HepG2 (cell line): ENCODE measurements around the gene GRM2. TPM values are rescaled to one million over a fixed set of nuclear protein-coding genes. Genes with fewer than 3 reads are reported as not detected.

Experiments
- FOXJ3 ChIP-seq: sonication (generic); formaldehyde crosslinking; IDR thresholded peaks from 2 replicates; pipeline ENCODE4 v1.4.0; 2020; ENCODE audit warnings: missing genetic modification reagents, mild to moderate bottlenecking, borderline replicate concordance
- HNF4A ChIP-seq: sonication (generic); formaldehyde crosslinking; IDR thresholded peaks from 2 replicates; pipeline ENCODE4 v1.4.0; 2020; ENCODE audit warnings: missing genetic modification reagents
- KDM2A ChIP-seq: sonication (generic); formaldehyde crosslinking; IDR thresholded peaks from 2 replicates; pipeline ENCODE4 v1.4.0; 2020; ENCODE audit warnings: low read depth, missing genetic modification reagents, borderline replicate concordance
- KLF11 ChIP-seq: IDR thresholded peaks from 2 replicates; pipeline ENCODE4 v1.6.1; 2016; ENCODE audit warnings: missing compliant biosample characterization
- MED1 ChIP-seq: sonication (generic); formaldehyde crosslinking; IDR thresholded peaks from 2 replicates; pipeline ENCODE4 v1.4.0; 2020; ENCODE audit warnings: missing genetic modification reagents
- MEIS2 ChIP-seq: sonication (generic); formaldehyde crosslinking; IDR thresholded peaks from 2 replicates; pipeline ENCODE4 v1.9.0; 2021; ENCODE audit warnings: mild to moderate bottlenecking, missing genetic modification reagents
- NFE2 ChIP-seq: sonication (generic); formaldehyde crosslinking; IDR thresholded peaks from 2 replicates; pipeline ENCODE4 v1.4.0; 2020; ENCODE audit warnings: missing genetic modification reagents
- SMC3 ChIP-seq: IDR thresholded peaks from 2 replicates; pipeline ENCODE4 v1.6.1; 2011; ENCODE audit warnings: low read length, improper control_type of control experiment
- STAG1 ChIP-seq: sonication (generic); formaldehyde crosslinking; IDR thresholded peaks from 2 replicates; pipeline ENCODE4 v1.4.0; 2020; ENCODE audit warnings: missing genetic modification reagents
- TOE1 ChIP-seq: sonication (generic); formaldehyde crosslinking; IDR thresholded peaks from 2 replicates; pipeline ENCODE4 v1.4.0; 2020; ENCODE audit warnings: mild to moderate bottlenecking, missing genetic modification reagents
- XRCC5 ChIP-seq: fragments of 200-400 bp; formaldehyde crosslinking; optimal IDR thresholded peaks from 2 replicates; pipeline ENCODE3; 2017; ENCODE audit warnings: mild to moderate bottlenecking, low read length
- ZFY ChIP-seq: sonication (generic); formaldehyde crosslinking; IDR thresholded peaks from 2 replicates; pipeline ENCODE4 v1.4.0; 2020; ENCODE audit warnings: missing genetic modification reagents
- ZNF253 ChIP-seq: sonication (generic); formaldehyde crosslinking; IDR thresholded peaks from 2 replicates; pipeline ENCODE4 v1.8.0; 2022; ENCODE audit warnings: mild to moderate bottlenecking, missing genetic modification reagents, borderline replicate concordance
- ZNF264 ChIP-seq: sonication (generic); formaldehyde crosslinking; IDR thresholded peaks from 2 replicates; pipeline ENCODE4 v1.4.0; 2020; ENCODE audit warnings: missing genetic modification reagents
- ZNF335 ChIP-seq: sonication (generic); formaldehyde crosslinking; IDR thresholded peaks from 2 replicates; pipeline ENCODE4 v1.4.0; 2020; ENCODE audit warnings: missing genetic modification reagents
- ZNF644 ChIP-seq: IDR thresholded peaks from 2 replicates; pipeline ENCODE4 v1.6.1; 2016; ENCODE audit warnings: low read depth
- ZSCAN25 ChIP-seq: sonication (generic); formaldehyde crosslinking; IDR thresholded peaks from 2 replicates; pipeline ENCODE4 v1.8.0; 2022; ENCODE audit warnings: mild to moderate bottlenecking, missing genetic modification reagents
- polyA plus RNA-seq, 8 experiments: library from polyadenylated mRNA; depleted of rRNA in 3 of 8; stranded (reverse) in 7 of 8; unstranded in 1 of 8; fragments of >200 nt; fragmentation: Illumina TruSeq in 4 of 8; extraction: Trizol in 4 of 8; gene quantifications; 2 replicates each; pipeline versions ENCODE4 v1.2.1 to v1.2.3, GENCODE V29; 2011 to 2016; ENCODE audit warnings: low read depth in 4 of 8, missing spikeins in 1 of 8, mixed read lengths in 1 of 8; ENCODE audit not compliant: insufficient read depth in 1 of 8
- total RNA-seq, 5 experiments: library from RNA; depleted of rRNA; stranded (reverse); fragments of >200 nt; fragmentation: Illumina TruSeq; extraction: Trizol; gene quantifications; 2 replicates each; pipeline ENCODE4 v1.2.3, GENCODE V29; 2016; ENCODE audit warnings: low read depth in 1 of 5
- TF ChIP-seq, protein P1 (sequence below): sonication (generic); formaldehyde crosslinking; IDR thresholded peaks from 2 replicates; pipeline ENCODE4 v1.4.0; 2020; ENCODE audit warnings: mild to moderate bottlenecking, missing genetic modification reagents
- TF ChIP-seq, protein P2 (sequence below): sonication (generic); formaldehyde crosslinking; conservative IDR thresholded peaks from 2 replicates; pipeline ENCODE4 v1.5.0; 2020; ENCODE audit warnings: missing genetic modification reagents
- TF ChIP-seq, protein P3 (sequence below): IDR thresholded peaks from 2 replicates; pipeline ENCODE4 v1.6.1; 2016

Gene GRM2
- total and polyA plus RNA-seq, 2 of the 13 experiments (the other 11 are each of a cell fraction or from before 2014, with no cell fraction given) = 0.04 to 0.07 TPM

DNA sequence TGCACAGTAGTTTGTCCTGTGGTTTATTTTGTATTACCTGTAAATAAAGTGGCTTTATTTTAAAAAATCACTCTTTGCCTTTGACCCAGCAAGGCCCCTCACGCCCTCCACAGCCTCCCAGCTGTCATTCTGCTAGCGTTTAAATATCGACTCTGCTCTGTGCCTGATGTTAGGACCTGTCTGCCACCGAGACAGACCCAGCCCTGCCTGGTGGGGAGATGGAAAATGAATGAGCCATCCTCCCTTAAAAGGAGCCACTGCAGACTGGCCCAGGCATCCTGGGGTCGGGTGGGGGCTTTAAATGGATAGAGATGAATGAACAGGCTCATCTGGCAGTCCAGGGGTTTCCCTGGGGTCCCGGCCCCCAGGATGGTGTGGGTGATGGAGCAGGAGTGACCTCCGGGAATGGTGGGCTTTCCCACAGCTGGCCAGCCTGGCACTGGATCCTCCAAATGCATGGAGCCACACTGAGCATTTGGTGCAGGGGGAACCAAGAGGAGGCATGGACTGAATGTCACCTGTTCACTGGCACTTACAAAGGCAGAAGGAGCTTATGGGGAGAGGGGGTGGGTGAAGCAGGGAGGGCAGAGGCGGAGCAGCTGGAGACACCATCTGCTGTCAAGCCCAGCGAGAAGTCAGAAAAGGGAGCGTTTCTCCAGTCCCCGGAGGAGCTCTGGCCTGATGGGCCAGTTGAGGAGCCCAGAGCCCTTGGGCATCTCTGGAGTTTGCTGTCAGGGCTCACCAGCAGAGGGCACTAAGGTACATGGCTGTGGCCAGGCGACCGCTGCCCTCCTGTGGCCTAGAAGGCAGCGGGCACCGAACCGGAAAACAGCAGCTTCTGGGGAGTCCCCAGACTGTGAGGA lies 11.9 kb downstream of the GRM2 start (continued):
- TF ChIP-seq, protein P1, sequence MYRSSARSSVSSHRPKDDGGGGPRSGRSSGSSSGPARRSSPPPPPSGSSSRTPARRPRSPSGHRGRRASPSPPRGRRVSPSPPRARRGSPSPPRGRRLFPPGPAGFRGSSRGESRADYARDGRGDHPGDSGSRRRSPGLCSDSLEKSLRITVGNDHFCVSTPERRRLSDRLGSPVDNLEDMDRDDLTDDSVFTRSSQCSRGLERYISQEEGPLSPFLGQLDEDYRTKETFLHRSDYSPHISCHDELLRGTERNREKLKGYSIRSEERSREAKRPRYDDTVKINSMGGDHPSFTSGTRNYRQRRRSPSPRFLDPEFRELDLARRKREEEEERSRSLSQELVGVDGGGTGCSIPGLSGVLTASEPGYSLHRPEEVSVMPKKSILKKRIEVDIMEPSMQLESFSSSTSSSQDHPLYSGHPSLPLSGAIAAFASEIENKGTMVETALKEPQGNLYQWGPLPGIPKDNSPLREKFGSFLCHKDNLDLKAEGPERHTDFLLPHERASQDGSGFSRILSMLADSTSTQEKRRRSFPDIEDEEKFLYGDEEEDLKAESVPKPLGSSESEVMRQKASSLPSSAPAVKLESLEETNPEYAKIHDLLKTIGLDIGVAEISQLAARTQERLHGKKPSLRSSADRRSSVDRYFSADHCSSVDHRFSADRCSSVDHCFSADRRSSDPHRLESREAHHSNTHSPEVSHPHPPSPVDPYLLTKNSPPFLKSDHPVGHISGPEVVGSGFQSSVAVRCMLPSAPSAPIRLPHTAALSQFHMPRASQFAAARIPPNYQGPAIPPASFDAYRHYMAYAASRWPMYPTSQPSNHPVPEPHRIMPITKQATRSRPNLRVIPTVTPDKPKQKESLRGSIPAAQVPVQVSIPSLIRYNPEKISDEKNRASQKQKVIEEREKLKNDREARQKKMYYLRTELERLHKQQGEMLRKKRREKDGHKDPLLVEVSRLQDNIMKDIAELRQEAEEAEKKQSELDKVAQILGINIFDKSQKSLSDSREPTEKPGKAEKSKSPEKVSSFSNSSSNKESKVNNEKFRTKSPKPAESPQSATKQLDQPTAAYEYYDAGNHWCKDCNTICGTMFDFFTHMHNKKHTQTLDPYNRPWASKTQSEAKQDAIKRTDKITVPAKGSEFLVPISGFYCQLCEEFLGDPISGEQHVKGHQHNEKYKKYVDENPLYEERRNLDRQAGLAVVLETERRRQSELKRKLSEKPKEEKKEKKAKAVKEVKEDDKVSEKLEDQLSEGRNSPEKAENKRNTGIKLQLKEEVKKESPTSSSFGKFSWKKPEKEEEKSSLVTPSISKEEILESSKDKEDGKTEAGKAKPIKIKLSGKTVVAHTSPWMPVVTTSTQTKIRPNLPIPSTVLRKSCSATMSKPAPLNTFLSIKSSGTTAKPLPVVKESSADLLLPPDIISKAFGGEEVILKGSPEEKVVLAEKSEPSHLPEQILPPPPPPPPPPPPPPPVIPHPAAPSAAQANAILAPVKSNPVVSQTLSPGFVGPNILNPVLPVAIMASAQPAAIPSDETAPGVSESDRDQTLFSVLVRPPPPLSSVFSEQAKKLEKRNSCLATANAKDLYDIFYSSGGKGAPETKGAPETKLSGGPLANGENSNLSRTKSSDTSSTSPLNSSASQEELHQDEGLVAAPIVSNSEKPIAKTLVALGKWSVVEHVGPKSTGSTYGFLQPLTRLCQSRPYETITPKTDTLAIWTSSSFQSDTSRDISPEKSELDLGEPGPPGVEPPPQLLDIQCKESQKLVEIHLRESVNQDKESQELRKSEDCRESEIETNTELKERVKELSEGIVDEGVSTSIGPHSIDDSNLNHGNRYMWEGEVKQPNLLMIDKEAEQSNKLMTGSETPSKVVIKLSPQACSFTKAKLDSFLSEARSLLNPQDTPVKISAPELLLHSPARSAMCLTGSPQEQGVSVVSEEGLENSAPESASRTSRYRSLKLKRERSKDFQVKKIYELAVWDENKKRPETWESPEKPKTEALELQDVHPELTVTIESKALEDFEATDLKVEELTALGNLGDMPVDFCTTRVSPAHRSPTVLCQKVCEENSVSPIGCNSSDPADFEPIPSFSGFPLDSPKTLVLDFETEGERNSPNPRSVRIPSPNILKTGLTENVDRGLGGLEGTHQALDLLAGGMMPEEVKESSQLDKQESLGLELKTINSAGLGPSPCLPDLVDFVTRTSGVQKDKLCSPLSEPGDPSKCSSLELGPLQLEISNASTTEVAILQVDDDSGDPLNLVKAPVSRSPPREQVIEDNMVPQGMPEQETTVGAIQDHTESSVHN = no peak
- TF ChIP-seq KDM2A (CRISPR knock-in tag) = peak; percentile 27; the same call in 1 of the 2 replicates
- TF ChIP-seq, protein P2, sequence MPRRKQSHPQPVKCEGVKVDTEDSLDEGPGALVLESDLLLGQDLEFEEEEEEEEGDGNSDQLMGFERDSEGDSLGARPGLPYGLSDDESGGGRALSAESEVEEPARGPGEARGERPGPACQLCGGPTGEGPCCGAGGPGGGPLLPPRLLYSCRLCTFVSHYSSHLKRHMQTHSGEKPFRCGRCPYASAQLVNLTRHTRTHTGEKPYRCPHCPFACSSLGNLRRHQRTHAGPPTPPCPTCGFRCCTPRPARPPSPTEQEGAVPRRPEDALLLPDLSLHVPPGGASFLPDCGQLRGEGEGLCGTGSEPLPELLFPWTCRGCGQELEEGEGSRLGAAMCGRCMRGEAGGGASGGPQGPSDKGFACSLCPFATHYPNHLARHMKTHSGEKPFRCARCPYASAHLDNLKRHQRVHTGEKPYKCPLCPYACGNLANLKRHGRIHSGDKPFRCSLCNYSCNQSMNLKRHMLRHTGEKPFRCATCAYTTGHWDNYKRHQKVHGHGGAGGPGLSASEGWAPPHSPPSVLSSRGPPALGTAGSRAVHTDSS (CRISPR knock-in tag) = 0 out of 2 replicates have a peak, but pooled peaks have one; percentile 53
- peak; percentile 28; the same call in 1 of the 2 replicates for TF ChIP-seq FOXJ3 (CRISPR knock-in tag)
- TF ChIP-seq MED1 (CRISPR knock-in tag) = peak; percentile 24; the same call in 1 of the 2 replicates
- no peak for TF ChIP-seq ZNF335
- TF ChIP-seq TOE1 = no peak
- TF ChIP-seq ZNF644 (CRISPR knock-in tag) = no peak
- no peak for TF ChIP-seq ZNF253 (CRISPR knock-in tag)
- TF ChIP-seq, protein P3, sequence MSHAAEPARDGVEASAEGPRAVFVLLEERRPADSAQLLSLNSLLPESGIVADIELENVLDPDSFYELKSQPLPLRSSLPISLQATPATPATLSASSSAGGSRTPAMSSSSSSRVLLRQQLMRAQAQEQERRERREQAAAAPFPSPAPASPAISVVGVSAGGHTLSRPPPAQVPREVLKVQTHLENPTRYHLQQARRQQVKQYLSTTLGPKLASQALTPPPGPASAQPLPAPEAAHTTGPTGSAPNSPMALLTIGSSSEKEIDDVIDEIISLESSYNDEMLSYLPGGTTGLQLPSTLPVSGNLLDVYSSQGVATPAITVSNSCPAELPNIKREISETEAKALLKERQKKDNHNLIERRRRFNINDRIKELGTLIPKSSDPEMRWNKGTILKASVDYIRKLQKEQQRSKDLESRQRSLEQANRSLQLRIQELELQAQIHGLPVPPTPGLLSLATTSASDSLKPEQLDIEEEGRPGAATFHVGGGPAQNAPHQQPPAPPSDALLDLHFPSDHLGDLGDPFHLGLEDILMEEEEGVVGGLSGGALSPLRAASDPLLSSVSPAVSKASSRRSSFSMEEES (CRISPR knock-in tag) = no peak
- TF ChIP-seq ZSCAN25 (CRISPR knock-in tag) = no peak
- no peak for TF ChIP-seq ZNF264 (CRISPR knock-in tag)
- TF ChIP-seq KLF11 (CRISPR knock-in tag) = no peak
- peak; percentile 62; the same call in 1 of the 2 replicates for TF ChIP-seq MEIS2 (CRISPR knock-in tag)
- peak; percentile 67 for TF ChIP-seq STAG1 (CRISPR knock-in tag)
- TF ChIP-seq NFE2 = no peak
- peak; percentile 94 for TF ChIP-seq XRCC5
- peak; percentile 41 for TF ChIP-seq SMC3
- 0 out of 2 replicates have a peak, but pooled peaks have one; percentile 12 for TF ChIP-seq ZFY (CRISPR knock-in tag)
- peak; percentile 61 for TF ChIP-seq HNF4A (CRISPR knock-in tag)
